Panc1 (cell line): ENCODE results near the gene SH2D3C.
A peak's percentile ranks its signal among the peaks of the same experiment; 100 is the strongest.

Experiments used
- POLR2AphosphoS5 ChIP-seq: IDR thresholded peaks from 2 replicates; pipeline ENCODE4 v1.6.1; 2012; ENCODE audit warnings: mild to moderate bottlenecking, low read depth, low read length, moderate library complexity
- SIN3A ChIP-seq: IDR thresholded peaks from 2 replicates; pipeline ENCODE4 v1.6.1; 2012; ENCODE audit warnings: low read depth, mild to moderate bottlenecking, low read length, moderate library complexity, borderline replicate concordance; ENCODE audit not compliant: insufficient read depth
- TF ChIP-seq, protein P1 (sequence below): fragments of 450-650 bp; IDR thresholded peaks from 2 replicates; pipeline ENCODE4 v1.5.1; 2017; ENCODE audit warnings: mild to moderate bottlenecking
- TF ChIP-seq, protein P2 (sequence below), 2 experiments: IDR thresholded peaks; 2 replicates each; pipeline ENCODE4 v1.6.1; 2011 to 2012; ENCODE audit warnings: low read depth in 2 of 2, control low read depth in 1 of 2, low read length in 1 of 2, mild to moderate bottlenecking in 1 of 2, moderate library complexity in 1 of 2; ENCODE audit not compliant: insufficient read depth in 1 of 2

DNA sequence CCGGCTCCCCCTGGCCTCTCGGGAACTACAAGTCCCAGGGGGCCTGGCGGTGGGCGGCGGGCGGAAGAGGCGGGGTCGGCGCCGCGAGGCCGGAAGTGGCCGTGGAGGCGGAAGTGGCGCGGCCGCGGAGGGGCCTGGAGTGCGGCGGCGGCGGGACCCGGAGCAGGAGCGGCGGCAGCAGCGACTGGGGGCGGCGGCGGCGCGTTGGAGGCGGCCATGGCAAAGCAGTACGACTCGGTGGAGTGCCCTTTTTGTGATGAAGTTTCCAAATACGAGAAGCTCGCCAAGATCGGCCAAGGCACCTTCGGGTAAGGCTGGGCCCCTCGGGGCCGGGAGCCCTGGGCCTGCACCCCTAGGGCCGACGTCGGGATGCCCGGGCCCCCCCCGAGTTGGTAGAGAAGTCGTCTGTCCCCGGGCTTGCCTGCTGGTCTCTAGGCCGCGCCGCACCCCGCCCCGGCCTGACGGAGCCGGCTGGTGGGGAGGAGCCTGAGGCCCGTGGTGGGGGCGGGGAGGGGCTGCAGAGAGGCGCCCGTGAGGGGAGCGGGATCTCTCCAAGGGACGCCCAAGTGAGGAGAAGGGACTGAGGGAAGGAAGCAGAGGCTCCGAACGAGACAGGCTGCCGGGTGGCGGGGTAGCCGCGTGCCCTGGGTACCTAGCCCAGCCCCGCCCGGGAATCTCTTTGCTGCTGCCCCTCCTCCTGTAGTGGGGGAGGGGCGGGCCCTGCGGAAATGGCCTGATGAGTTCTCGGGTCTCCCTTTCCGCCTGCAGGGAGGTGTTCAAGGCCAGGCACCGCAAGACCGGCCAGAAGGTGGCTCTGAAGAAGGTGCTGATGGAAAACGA is 7.7 kb upstream of the SH2D3C start, which contains the start of gene CDK9:
- TF ChIP-seq, protein P1, sequence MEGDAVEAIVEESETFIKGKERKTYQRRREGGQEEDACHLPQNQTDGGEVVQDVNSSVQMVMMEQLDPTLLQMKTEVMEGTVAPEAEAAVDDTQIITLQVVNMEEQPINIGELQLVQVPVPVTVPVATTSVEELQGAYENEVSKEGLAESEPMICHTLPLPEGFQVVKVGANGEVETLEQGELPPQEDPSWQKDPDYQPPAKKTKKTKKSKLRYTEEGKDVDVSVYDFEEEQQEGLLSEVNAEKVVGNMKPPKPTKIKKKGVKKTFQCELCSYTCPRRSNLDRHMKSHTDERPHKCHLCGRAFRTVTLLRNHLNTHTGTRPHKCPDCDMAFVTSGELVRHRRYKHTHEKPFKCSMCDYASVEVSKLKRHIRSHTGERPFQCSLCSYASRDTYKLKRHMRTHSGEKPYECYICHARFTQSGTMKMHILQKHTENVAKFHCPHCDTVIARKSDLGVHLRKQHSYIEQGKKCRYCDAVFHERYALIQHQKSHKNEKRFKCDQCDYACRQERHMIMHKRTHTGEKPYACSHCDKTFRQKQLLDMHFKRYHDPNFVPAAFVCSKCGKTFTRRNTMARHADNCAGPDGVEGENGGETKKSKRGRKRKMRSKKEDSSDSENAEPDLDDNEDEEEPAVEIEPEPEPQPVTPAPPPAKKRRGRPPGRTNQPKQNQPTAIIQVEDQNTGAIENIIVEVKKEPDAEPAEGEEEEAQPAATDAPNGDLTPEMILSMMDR: no peak
- peak; percentile 64; the same call in 1 of the 2 replicates for TF ChIP-seq SIN3A
- TF ChIP-seq, protein P2, sequence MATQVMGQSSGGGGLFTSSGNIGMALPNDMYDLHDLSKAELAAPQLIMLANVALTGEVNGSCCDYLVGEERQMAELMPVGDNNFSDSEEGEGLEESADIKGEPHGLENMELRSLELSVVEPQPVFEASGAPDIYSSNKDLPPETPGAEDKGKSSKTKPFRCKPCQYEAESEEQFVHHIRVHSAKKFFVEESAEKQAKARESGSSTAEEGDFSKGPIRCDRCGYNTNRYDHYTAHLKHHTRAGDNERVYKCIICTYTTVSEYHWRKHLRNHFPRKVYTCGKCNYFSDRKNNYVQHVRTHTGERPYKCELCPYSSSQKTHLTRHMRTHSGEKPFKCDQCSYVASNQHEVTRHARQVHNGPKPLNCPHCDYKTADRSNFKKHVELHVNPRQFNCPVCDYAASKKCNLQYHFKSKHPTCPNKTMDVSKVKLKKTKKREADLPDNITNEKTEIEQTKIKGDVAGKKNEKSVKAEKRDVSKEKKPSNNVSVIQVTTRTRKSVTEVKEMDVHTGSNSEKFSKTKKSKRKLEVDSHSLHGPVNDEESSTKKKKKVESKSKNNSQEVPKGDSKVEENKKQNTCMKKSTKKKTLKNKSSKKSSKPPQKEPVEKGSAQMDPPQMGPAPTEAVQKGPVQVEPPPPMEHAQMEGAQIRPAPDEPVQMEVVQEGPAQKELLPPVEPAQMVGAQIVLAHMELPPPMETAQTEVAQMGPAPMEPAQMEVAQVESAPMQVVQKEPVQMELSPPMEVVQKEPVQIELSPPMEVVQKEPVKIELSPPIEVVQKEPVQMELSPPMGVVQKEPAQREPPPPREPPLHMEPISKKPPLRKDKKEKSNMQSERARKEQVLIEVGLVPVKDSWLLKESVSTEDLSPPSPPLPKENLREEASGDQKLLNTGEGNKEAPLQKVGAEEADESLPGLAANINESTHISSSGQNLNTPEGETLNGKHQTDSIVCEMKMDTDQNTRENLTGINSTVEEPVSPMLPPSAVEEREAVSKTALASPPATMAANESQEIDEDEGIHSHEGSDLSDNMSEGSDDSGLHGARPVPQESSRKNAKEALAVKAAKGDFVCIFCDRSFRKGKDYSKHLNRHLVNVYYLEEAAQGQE (IDR thresholded peaks at IDR 0.05; ENCODE audit: insufficient read depth in 1 of 2, low read depth in 2 of 2, low read length in 1 of 2): no peak
- TF ChIP-seq POLR2AphosphoS5: no peak; the same call in 1 of the 2 replicates
